Urinary bladder (tissue), 4 donors: Measurements from ENCODE around the gene ME1. TPM values are rescaled to one million over a fixed set of nuclear protein-coding genes. Genes with fewer than 3 reads are reported as not detected.

Experiments
- DNase-seq: peaks from one replicate; pipeline ENCODE4 v3.0.0-alpha.2; 2015; ENCODE audit errors: extremely low spot score
- H3K27ac ChIP-seq: one replicate; pipeline ENCODE4 v1.5.1; 2013; ENCODE audit warnings: low read depth, mild to moderate bottlenecking, moderate library complexity
- H3K36me3 ChIP-seq: one replicate; pipeline ENCODE4 v1.6.1; 2013; ENCODE audit warnings: mild to moderate bottlenecking, moderate library complexity; ENCODE audit not compliant: insufficient read depth
- H3K4me1 ChIP-seq: one replicate; pipeline ENCODE4 v1.6.1; 2013; ENCODE audit warnings: mild to moderate bottlenecking, moderate library complexity; ENCODE audit not compliant: insufficient read depth
- H3K4me3 ChIP-seq: one replicate; pipeline ENCODE4 v1.5.1; 2013; ENCODE audit warnings: low read depth, low read length
- whole genome bisulfite sequencing: extraction: QIAGEN DNeasy Blood & Tissue Kit; methylation state at CpG from one replicate; pipeline ENCODE4 v1.1.7; 2013; 5-methylcytosine and 5-hydroxymethylcytosine counted together
- polyA plus RNA-seq: library from polyadenylated mRNA; stranded (reverse); fragments of 200-250 nt; gene quantifications from one replicate; pipeline ENCODE4 v1.2.3, GENCODE V29; 2013
- total RNA-seq: library from RNA; depleted of rRNA; stranded (reverse); fragments of >200 nt; gene quantifications from one replicate; pipeline ENCODE4 v1.2.3, GENCODE V29; 2014
- donor health status: healthy with polysubstance abuse.
- donor health status: healthy.

The ME1 gene
- total and polyA plus RNA-seq, 2 donors = 12.3 to 23.4 TPM

DNA sequence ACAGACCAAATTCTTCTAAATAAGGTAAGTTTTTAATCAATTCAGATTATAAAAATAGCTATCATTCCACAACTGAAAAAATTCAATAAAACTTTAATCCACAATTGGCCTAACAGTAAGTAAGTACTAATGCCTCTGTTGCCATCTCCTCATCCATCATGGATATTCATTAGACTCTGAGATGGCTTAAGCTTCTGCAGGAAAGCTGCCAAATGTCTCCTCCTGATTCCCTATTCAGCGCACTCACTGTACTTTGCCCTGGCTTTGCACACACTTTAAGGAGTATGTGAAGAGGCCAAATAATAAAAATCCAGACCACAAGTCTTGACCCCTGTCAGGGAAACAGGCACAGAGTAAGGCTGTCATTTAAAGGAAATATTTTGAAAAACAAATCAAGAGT is 261.3 kb downstream of the ME1 start:
- DNase-seq = no peak
- H3K4me1 ChIP-seq = no peaks in the 10 kb centered on the region
- H3K36me3 ChIP-seq = peaks cover 4% of the 10 kb centered on the region
- 28% methylated on average over 1 of the region's 1 CpG for WGBS
- no peak overlapping the region for H3K4me3 ChIP-seq
- H3K27ac ChIP-seq = no peak overlapping the region

DNA sequence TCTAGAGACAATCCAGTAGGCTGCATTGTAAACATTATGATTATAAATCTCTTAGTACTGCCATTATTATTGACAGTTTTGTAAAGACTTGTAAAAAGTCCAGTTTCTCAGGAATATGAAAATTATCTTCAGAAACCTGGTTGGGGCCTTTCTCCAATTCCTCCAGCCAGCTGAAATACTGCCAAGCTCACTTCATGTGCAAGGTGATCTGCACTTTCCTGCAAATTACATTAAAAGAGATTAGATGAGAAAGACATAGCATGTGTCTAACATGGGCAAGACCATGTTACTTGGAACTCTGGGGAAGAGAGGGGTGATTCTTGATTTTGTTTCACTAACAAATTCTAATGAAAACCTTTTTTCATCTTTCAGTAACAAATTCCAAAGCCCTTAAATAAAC is 261.7 kb downstream of the ME1 start:
- H3K4me1 ChIP-seq = no peaks in the 10 kb centered on the region
- H3K4me3 ChIP-seq = no peak overlapping the region
- no peak overlapping the region for H3K27ac ChIP-seq
- H3K36me3 ChIP-seq = peaks cover 4% of the 10 kb centered on the region
- DNase-seq = no peak

- no peak for DNase-seq
- WGBS = 95% methylated on average over 1 of the region's 1 CpG
- peaks cover 4% of the 10 kb centered on the region for H3K36me3 ChIP-seq
These were observed 262.3 kb downstream of the ME1 start for GRCh38 chr6:83168556-83168955.

DNA sequence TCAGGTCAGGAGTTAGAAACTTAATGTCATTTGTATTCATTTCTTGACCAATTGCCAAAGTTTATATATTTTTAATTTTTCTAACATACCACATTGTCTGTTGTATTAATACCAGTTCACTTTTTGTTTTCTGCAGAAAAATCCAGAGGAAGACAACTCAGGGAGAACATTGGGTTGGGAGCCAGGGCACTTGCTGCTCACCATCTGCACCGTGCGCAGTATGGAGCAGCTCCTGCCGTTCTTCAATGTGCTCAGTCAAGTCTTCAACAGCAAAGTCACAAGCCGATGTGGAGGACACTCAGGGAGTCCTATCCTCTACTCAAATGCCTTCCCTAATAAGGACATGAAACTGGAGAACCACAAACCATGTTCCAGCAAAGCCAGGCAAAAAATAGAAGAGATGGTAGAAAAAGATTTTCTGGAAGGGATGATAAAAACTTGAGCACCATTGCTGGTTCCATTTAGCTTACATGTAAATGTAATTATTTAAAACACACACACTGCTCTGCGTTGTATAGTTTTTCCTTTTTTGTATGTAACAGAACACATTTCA is 263.0 kb downstream of the ME1 start:
- DNase-seq = no peak
- H3K4me1 ChIP-seq = no peaks in the 10 kb centered on the region
- 87% methylated on average over 5 of the region's 5 CpGs for WGBS
- peaks cover 4% of the 10 kb centered on the region for H3K36me3 ChIP-seq
- H3K4me3 ChIP-seq = no peak overlapping the region
- H3K27ac ChIP-seq = no peak overlapping the region

More at GRCh38 chr6:83168556-83168955, 262.3 kb downstream of the ME1 start:
- H3K27ac ChIP-seq = no peak overlapping the region
- H3K4me1 ChIP-seq = no peaks in the 10 kb centered on the region
- H3K4me3 ChIP-seq = no peak overlapping the region

Other genes starting within 250 kb of the ME1 start
- gene PGM3, start 237.8 kb downstream of the ME1 start, total RNA-seq = 109 TPM
- 9.2 TPM for gene PGM3, start 237.8 kb downstream of the ME1 start, polyA plus RNA-seq
- gene RWDD2A, start 237.7 kb downstream of the ME1 start, total RNA-seq = 4.9 TPM
- gene RWDD2A, start 237.7 kb downstream of the ME1 start, polyA plus RNA-seq = 3.4 TPM
- 47.9 TPM for gene PRSS35, start 81.5 kb upstream of the ME1 start, total RNA-seq
- 1.3 TPM for gene PRSS35, start 81.5 kb upstream of the ME1 start, polyA plus RNA-seq